Rectal smooth muscle tissue (tissue), 1 donor: ENCODE data around the gene KIAA0232.
A peak's percentile ranks its signal among the peaks of the same experiment; 100 is the strongest.

Source experiments
- H3K27ac ChIP-seq: one replicate; pipeline ENCODE4 v1.7.0; 2013; ENCODE audit warnings: low read depth, low read length, inconsistent platforms
- H3K27me3 ChIP-seq: one replicate; pipeline ENCODE4 v1.7.0; 2013; ENCODE audit warnings: low read length; ENCODE audit not compliant: control insufficient read depth, insufficient read depth
- H3K36me3 ChIP-seq: one replicate; pipeline ENCODE4 v1.7.0; 2013; ENCODE audit warnings: low read length; ENCODE audit not compliant: control insufficient read depth, insufficient read depth
- H3K4me1 ChIP-seq: one replicate; pipeline ENCODE4 v1.7.0; 2013; ENCODE audit warnings: low read length; ENCODE audit not compliant: control insufficient read depth, insufficient read depth
- H3K4me3 ChIP-seq: one replicate; pipeline ENCODE4 v1.7.0; 2013; ENCODE audit warnings: low read length
- H3K9ac ChIP-seq: one replicate; pipeline ENCODE4 v1.7.0; 2013; ENCODE audit warnings: low read length

KIAA0232 gene

DNA sequence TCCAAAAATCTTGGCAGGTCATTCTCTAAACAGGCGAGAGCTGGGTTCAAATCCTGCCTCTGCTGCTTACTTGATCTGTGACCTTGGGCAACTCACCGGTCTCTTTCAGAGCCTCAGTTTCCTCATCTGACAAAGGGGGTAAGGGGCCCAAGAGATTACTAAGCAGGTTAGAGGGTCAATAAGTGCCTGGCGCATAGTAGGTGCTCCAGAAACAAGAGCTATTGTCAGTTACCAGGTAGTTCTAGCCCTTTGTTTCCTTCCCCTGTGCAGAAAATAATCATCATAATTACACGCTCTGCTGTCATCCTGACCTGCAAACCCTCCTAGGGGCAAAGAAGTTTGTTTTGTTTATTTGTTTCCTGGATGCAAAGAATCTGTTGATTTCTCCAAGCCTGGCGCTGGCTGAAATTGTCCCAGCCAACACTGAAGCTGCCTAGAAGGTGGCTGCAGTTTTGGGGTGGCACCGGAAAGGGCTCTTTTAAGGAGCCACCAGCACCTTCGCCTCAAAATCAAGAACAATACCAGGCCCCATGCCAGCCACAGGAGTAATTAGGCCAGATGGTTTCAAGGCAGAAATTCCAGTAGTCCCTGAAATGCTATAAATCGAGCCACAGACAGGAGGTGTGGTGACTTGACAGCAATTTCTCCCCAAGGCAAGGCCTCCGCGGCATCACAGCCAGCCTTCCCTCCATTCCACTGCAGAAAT lies 10.2 kb upstream of the KIAA0232 start:
- Histone ChIP-seq H3K4me1 (no peaks in the 10 kb centered on the region), H3K27ac (no peak overlapping the region)

DNA sequence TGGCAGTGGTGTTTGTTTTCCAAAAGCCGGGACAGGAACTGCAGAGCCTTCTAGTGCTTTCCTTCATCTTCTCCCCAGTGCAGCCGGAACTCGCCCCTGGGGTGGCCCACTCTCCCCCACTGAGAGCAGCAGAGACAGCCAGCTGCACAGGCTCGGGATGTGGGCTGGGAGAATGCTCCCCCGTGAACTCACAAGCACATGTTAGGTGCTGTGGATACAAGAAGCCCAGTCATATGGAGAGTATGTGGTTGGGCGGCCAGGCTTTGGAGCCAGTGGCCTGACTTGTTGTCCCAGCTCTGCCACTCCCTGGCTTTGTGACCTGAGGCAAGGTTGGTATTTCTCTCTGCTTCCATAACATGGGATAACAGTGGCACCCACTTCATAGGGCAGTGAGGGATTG lies 9.4 kb upstream of the KIAA0232 start:
- H3K36me3 ChIP-seq: no peaks in the 10 kb centered on the region
- H3K27ac ChIP-seq: no peak overlapping the region
- no peak overlapping the region for H3K9ac ChIP-seq

More for the DNA sequence above, 10.2 kb upstream of the KIAA0232 start:
- H3K36me3 ChIP-seq: no peaks in the 10 kb centered on the region
- H3K4me3 ChIP-seq: no peak overlapping the region
- H3K27me3 ChIP-seq: no peaks in the 10 kb centered on the region
- H3K9ac ChIP-seq: no peak overlapping the region

DNA sequence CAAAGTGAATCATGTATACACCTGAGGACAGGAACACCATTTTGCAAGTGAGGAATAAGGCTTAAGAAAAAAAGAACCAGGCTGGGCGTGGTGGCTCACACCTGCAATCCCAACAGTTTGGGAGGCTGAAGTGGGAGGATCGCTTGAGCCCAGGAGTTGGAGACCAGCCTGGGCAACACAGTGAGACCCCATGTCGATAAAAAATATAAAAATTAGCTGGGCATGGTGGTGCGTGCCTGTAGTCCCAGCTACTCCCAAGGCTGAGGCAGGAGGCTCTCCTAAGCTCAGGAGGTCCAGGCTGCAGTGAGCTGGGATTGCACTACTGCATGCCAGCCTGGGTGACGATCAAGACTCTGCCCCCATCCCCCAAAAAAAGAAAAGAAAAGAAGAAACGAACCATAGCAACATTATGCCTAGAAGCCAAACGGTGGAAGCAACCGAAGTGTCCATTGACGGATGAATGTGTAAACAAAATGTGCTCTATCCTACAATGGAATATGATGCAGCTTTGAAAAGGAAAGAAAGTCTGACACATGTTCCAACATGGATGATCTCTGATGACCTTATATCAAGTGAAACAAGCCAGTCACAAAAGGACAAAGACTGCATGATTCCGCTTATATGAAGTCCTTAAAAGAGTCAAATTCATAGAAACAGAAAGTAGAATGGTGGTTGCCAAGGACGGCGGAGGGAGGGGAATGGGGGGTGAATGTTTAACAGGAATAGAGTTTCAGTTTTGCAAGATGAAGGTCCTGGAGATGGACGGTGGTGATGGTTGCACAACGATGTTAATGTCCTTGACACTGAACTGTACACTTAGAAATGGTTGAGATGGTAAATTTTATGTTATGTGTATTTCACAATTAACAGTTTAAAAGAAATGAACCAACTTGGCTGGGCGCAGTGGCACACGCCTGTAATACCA lies 8.6 kb upstream of the KIAA0232 start:
- H3K4me1 ChIP-seq: no peaks in the 10 kb centered on the region
- H3K27me3 ChIP-seq: no peaks in the 10 kb centered on the region
- H3K36me3 ChIP-seq: no peaks in the 10 kb centered on the region
- no peak overlapping the region for H3K4me3 ChIP-seq
- no peak overlapping the region for H3K27ac ChIP-seq
- no peak overlapping the region for H3K9ac ChIP-seq

More for the DNA sequence above, 9.4 kb upstream of the KIAA0232 start:
- Histone ChIP-seq H3K4me1 (no peaks in the 10 kb centered on the region), H3K4me3 (no peak overlapping the region), H3K27me3 (no peaks in the 10 kb centered on the region)

DNA sequence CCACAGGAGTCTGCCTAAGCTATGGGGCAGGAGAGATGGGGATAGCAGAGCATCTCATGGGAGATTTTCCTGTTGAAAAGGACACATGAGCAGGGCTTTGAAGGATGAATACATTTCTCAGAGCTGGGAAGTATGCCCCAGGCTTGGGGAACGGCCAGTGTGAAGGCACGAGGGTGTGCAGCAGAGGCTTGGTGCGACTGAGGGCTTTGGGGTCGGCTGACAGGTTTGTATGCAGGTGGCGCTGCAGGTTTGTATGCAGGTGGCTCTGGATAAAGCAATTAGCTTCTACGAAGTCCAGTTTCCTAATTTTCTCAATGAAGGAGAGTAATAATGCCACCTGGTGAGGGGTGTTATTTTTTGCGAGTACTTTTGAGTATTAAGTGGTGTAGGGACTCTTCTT lies 6.8 kb upstream of the KIAA0232 start:
- no peaks in the 10 kb centered on the region for H3K36me3 ChIP-seq
- no peak overlapping the region for H3K9ac ChIP-seq
- H3K27ac ChIP-seq: no peak overlapping the region
- H3K27me3 ChIP-seq: no peaks in the 10 kb centered on the region
- no peak overlapping the region for H3K4me3 ChIP-seq
- H3K4me1 ChIP-seq: no peaks in the 10 kb centered on the region

DNA sequence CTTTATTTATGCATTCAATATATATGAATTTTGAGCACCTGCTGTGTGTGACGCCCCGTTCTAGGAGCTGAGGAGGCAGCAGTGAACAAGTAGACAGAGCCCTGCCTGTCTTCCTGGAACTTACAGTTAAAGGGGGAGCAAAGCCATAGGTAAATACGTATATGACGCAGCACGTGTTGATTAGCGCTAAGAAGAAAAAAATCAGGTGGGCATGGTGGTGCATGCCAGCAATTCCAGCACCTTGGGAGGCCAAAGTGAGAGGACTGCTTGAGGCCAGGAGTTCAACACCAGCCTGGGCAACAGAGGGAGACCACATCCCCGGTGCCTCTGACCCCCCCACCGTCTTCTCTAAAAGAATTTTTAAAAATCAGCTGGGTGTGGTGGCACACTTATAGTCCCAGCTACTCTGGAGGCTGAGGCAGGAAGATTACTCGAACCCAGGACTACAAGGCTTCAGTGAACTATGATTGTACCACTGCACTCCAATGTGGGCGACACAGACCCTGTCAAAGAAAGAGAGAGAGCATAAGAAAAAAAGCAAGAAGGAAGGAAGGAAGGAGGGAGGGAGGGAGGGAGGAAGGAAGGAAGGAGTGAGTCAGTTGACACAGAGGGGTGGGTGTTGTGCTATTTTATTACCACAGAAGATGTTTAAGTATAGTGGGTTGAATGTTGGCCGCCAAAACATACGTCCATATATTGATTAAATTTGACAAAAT lies 5.4 kb upstream of the KIAA0232 start:
- no peaks in the 10 kb centered on the region for H3K36me3 ChIP-seq
- H3K4me3 ChIP-seq: no peak overlapping the region
- no peaks in the 10 kb centered on the region for H3K4me1 ChIP-seq
- H3K9ac ChIP-seq: no peak overlapping the region
- H3K27me3 ChIP-seq: no peaks in the 10 kb centered on the region
- H3K27ac ChIP-seq: no peak overlapping the region

DNA sequence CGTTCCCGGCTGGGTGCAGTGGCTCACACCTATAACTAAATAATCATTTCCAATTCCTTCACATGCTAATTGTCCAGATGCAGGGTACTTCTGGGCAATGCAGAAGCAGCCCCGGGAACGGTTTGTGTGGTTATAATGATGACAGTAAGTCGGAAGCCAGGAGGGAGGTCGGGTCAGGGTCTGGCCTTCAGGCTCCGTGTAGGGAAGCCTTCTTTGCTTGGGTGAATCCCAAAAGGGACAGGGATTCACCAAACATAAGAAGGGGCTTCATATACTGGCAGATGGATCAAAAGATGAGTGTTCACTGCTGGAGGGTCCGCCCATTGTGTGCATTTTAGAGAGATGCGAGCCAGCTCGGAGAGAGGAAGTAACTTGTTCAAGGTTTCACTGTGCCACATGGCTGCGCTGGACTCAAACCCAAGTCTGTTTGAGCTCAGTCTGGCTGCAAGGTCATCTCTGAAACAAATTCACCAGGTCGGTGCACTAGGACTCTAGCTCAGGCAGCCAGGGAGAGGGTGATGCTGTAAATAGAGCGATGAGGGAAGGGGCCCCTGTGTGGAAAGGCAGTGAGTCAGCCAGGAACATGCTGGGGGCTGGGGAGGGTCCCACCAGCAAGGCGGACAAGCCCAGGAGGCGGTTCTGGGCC lies 4.8 kb upstream of the KIAA0232 start:
- H3K27ac ChIP-seq: no peak overlapping the region
- H3K4me1 ChIP-seq: no peaks in the 10 kb centered on the region
- no peak overlapping the region for H3K4me3 ChIP-seq
- H3K9ac ChIP-seq: no peak overlapping the region
- no peaks in the 10 kb centered on the region for H3K27me3 ChIP-seq
- no peaks in the 10 kb centered on the region for H3K36me3 ChIP-seq

DNA sequence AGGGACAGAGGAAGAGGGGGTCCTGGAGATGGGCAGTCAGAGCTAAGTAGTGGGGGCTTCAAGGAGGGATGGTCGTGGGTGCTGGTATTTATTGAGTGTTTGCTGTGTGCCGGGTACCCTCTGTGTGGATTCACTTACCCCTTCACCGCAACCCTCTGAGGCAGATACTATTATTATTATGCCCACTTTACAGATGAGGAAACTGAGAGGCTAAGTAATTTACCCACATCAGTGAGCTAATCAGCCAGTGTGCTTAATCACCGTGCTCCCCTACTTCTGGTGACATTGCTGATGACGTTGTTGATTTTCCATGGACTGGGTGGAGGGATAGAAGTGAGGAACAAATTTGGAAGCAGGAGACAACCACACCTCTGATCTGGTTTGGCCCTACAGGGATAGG lies 4.1 kb upstream of the KIAA0232 start:
- H3K27me3 ChIP-seq: no peaks in the 10 kb centered on the region
- H3K4me1 ChIP-seq: no peaks in the 10 kb centered on the region
- H3K36me3 ChIP-seq: no peaks in the 10 kb centered on the region
- no peak overlapping the region for H3K9ac ChIP-seq
- no peak overlapping the region for H3K4me3 ChIP-seq
- H3K27ac ChIP-seq: no peak overlapping the region

DNA sequence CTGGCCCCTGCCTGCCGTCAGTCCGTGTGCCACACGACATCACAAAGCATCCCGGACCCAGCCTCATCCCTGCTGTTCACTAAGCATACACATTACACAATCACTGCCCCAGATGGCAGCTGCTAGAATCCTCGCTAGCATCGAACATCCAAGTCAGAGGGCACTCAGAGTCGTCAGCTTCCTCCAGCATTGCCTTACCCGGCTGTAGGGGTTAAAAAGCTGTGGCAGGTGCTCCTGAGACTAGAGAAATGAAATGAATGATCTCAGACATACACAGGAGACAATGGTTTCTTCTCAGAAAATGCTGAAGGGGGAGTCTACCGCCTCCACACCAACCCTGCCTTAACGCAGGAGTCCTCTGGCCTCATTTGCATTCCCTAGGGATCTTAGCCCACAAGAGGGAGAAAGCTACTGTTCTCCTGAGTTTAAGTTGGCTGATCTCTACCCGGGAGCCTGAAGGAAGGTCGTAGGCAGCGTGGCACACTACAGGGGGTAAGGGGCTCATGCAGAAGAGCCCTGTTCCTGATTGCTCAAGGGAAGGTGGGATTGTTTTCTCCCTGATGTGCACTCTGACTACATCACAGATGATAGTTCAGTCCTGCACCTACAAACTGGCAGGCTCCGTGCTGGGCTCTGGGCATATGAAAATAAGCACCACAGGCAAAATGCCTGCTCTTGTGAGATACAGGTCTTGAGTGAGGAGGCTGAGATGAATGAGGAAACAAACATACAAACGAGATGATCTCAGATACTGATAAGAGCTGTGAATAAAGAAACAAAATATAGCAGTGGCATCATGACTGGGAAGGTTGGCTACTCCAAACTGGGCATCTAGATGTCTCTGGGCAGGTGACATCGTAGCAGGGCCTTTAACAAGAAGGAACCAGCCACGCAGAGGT lies 2.6 kb upstream of the KIAA0232 start:
- Histone ChIP-seq H3K9ac (no peak overlapping the region), H3K4me3 (no peak overlapping the region)

DNA sequence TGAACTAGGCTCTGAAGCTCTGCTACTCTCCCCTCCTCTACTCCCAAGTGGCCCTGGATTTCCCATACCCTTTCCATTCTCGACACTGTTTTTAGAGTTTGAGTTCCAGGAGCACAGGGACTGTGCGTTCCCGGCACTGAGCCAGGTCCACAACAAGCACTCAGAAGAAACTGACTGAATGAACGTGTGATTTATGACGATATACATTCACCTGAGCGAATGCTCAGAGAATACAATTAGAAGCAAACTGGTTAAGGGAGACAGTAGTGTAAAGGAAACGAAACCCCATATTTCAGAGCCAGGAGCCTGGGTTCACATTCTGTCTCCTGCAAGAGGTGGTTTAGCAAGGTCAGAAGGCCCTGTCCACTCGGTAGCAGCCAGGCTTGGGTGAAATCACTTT lies 1.4 kb upstream of the KIAA0232 start:
- H3K4me3 ChIP-seq: no peak overlapping the region
- H3K4me1 ChIP-seq: peaks cover 8% of the 10 kb centered on the region
- H3K27me3 ChIP-seq: no peaks in the 10 kb centered on the region
- H3K27ac ChIP-seq: no peak overlapping the region
- H3K9ac ChIP-seq: no peak overlapping the region
- no peaks in the 10 kb centered on the region for H3K36me3 ChIP-seq

More for the DNA sequence above, 2.6 kb upstream of the KIAA0232 start:
- H3K4me1 ChIP-seq: peaks cover 8% of the 10 kb centered on the region
- H3K27ac ChIP-seq: no peak overlapping the region
- no peaks in the 10 kb centered on the region for H3K36me3 ChIP-seq
- H3K27me3 ChIP-seq: no peaks in the 10 kb centered on the region

DNA sequence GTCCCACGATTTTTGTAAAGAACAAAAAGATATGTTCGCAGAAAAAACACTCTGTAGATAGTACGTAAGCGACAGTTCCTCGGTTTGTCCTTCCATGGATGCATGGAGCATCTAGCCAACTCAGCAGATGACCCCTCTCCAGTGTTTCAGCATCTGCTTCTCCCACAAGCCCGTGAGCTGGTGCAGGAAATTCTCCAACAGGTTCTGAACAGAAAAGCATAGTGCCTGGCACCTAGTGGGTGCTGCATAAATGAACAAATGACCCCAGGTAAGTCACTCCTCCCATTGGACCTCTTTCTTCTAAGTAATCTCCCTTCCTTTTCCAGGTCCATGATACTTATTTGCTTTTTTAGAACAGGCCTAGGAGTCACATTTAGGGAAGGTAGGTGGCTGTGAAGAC lies 966 bp upstream of the KIAA0232 start:
- Histone ChIP-seq H3K9ac (no peak overlapping the region), H3K4me3 (peak overlapping the region; percentile 85), H3K36me3 (no peaks in the 10 kb centered on the region), H3K4me1 (peaks cover 8% of the 10 kb centered on the region), H3K27me3 (no peaks in the 10 kb centered on the region), H3K27ac (no peak overlapping the region)

DNA sequence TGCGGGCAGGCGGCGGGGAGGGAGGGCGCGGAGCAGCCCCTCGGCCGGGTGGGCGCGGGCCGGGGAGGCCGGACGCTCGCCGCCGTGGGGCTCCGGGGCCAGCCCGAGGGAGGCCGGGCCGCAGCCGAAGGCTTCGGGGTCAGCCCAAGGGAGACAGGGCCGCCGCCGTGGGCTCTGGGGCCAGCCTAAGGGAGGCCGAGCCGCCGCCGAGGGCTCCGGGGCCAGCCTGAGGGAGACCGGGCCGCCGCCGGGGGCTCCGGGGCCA lies 251 bp downstream of the KIAA0232 start:
- peak overlapping the region; percentile 93 for H3K9ac ChIP-seq

More for the DNA sequence above, 251 bp downstream of the KIAA0232 start:
- H3K36me3 ChIP-seq: no peaks in the 10 kb centered on the region
- peaks cover 8% of the 10 kb centered on the region for H3K4me1 ChIP-seq
- H3K27me3 ChIP-seq: no peaks in the 10 kb centered on the region
- H3K27ac ChIP-seq: peak overlapping the region; percentile 97
- peak overlapping the region; percentile 88 for H3K4me3 ChIP-seq
